GM12878 (cell line): ENCODE results near the gene DARS1. TPM values are rescaled to one million over a fixed set of nuclear protein-coding genes. Genes with fewer than 3 reads are reported as not detected.
A peak's percentile ranks its signal among the peaks of the same experiment; 100 is the strongest.

Experiments used
- ASH2L ChIP-seq: fragments of 300-600, 200-600 bp; sonication (generic); IDR thresholded peaks from 2 replicates; pipeline ENCODE4 v1.6.1; 2017; ENCODE audit warnings: low read depth, mild to moderate bottlenecking, borderline replicate concordance
- ATF7 ChIP-seq: fragments of 450-650 bp; IDR thresholded peaks from 2 replicates; pipeline ENCODE4 v1.6.1; 2016; ENCODE audit warnings: low read depth, mild to moderate bottlenecking
- BRCA1 ChIP-seq: IDR thresholded peaks from 2 replicates; pipeline ENCODE4 v1.6.1; 2011; ENCODE audit warnings: low read depth, low read length, improper control_type of control experiment
- CBX3 ChIP-seq: fragments of 200-600 bp; sonication (generic); IDR thresholded peaks from 2 replicates; pipeline ENCODE4 v1.6.1; 2016; ENCODE audit warnings: low read depth, borderline replicate concordance
- CREB1 ChIP-seq: IDR thresholded peaks from 2 replicates; pipeline ENCODE4 v1.6.1; 2012; ENCODE audit warnings: low read depth, mild to moderate bottlenecking, inconsistent platforms
- MEF2A ChIP-seq: IDR thresholded peaks from 2 replicates; pipeline ENCODE4 v1.6.1; 2011; ENCODE audit warnings: low read depth, mild to moderate bottlenecking, low read length, moderate library complexity; ENCODE audit not compliant: insufficient read depth
- MTA3 ChIP-seq: IDR thresholded peaks from 2 replicates; pipeline ENCODE4 v1.6.1; 2012; ENCODE audit warnings: low read length, inconsistent platforms, borderline replicate concordance
- MXI1 ChIP-seq: fragments of 150-350 bp; IDR thresholded peaks from 2 replicates; pipeline ENCODE4 v1.6.1; 2011; ENCODE audit warnings: low read depth, mild to moderate bottlenecking, inconsistent platforms, low read length, improper control_type of control experiment
- MYC ChIP-seq: IDR thresholded peaks from 2 replicates; pipeline ENCODE4 v1.6.1; 2011; ENCODE audit warnings: mild to moderate bottlenecking, low read length, moderate library complexity, inconsistent platforms; ENCODE audit not compliant: insufficient read depth, insufficient replicate concordance, insufficient read length, severe bottlenecking
- NFYA ChIP-seq: IDR thresholded peaks from 2 replicates; pipeline ENCODE4 v1.6.1; 2011; ENCODE audit warnings: low read depth, mild to moderate bottlenecking, low read length, improper control_type of control experiment, borderline replicate concordance
- RAD21 ChIP-seq: IDR thresholded peaks from 2 replicates; pipeline ENCODE4 v1.6.1; 2011; ENCODE audit warnings: mild to moderate bottlenecking, low read depth, low read length, moderate library complexity; ENCODE audit not compliant: insufficient read depth
- RAD51 ChIP-seq: fragments of 450-650 bp; IDR thresholded peaks from 2 replicates; pipeline ENCODE4 v1.6.1; 2016; ENCODE audit warnings: moderate library complexity, mild to moderate bottlenecking, inconsistent platforms
- RCOR1 ChIP-seq: conservative IDR thresholded peaks from 2 replicates; pipeline ENCODE4 v1.6.1; 2012; ENCODE audit warnings: low read depth, low read length, improper control_type of control experiment
- RUNX3 ChIP-seq: IDR thresholded peaks from 2 replicates; pipeline ENCODE4 v1.6.1; 2012; ENCODE audit warnings: low read length, inconsistent platforms
- SMAD1 ChIP-seq: fragments of 450-650 bp; IDR thresholded peaks from 2 replicates; pipeline ENCODE4 v1.6.1; 2018; ENCODE audit warnings: mild to moderate bottlenecking, low read depth; ENCODE audit not compliant: partially characterized antibody
- SMAD5 ChIP-seq: IDR thresholded peaks from 2 replicates; pipeline ENCODE4 v1.6.1; 2016; ENCODE audit warnings: antibody characterized with exemption, low read depth
- TARDBP ChIP-seq: IDR thresholded peaks from 2 replicates; pipeline ENCODE4 v1.6.1; 2016; ENCODE audit warnings: borderline replicate concordance
- ZNF207 ChIP-seq: fragments of 450-650 bp; IDR thresholded peaks from 2 replicates; pipeline ENCODE4 v1.6.1; 2014; ENCODE audit warnings: antibody characterized with exemption, mild to moderate bottlenecking, borderline replicate concordance
- polyA plus RNA-seq, 11 experiments: library from polyadenylated mRNA; depleted of rRNA in 4 of 11; unstranded in 6 of 11; stranded (reverse) in 5 of 11; fragments of >200 nt; fragmentation: Nextera tagmentation in 4 of 11; fragmentation: Illumina TruSeq in 1 of 11; extraction: Ambion mirVana in 4 of 11; extraction: Trizol in 1 of 11; gene quantifications; 1 replicate in 1 of 11; 2 replicates in 10 of 11; pipeline versions ENCODE4 v1.2.1 to v1.2.3, GENCODE V29; 2011 to 2016; ENCODE audit warnings: inconsistent platforms in 2 of 11, missing spikeins in 2 of 11, low read depth in 1 of 11
- total RNA-seq, 4 experiments: library from RNA; depleted of rRNA in 3 of 4; stranded (reverse); fragments of >200 nt in 3 of 4; fragmentation: Illumina TruSeq in 1 of 4; extraction: Trizol in 1 of 4; gene quantifications; 2 replicates each; pipeline versions ENCODE4 v1.2.1 to v1.2.3, GENCODE V29; 2013 to 2021
- TF ChIP-seq, protein P1 (sequence below): fragments of 450-650 bp; IDR thresholded peaks from 2 replicates; pipeline ENCODE4 v1.6.1; 2018; ENCODE audit warnings: borderline replicate concordance, mild to moderate bottlenecking; ENCODE audit not compliant: partially characterized antibody
- TF ChIP-seq, protein P2 (sequence below): fragments of 450-650 bp; IDR thresholded peaks from 2 replicates; pipeline ENCODE4 v1.6.1; 2017; ENCODE audit warnings: low read depth, mild to moderate bottlenecking, moderate library complexity
- TF ChIP-seq, protein P3 (sequence below): fragments of 450-650 bp; IDR thresholded peaks from 2 replicates; pipeline ENCODE4 v1.6.1; 2014; ENCODE audit warnings: mild to moderate bottlenecking
- TF ChIP-seq, protein P4 (sequence below): fragments of 450-650 bp; formaldehyde crosslinking; IDR thresholded peaks from 2 replicates; pipeline ENCODE4 v1.4.0; 2020; ENCODE audit warnings: mild to moderate bottlenecking, moderate library complexity

Gene DARS1
- total and polyA plus RNA-seq, 10 of the 15 experiments (the other 5 are each of a cell fraction or from before 2014, with no cell fraction given), result 91.0 to 387 (median 137) TPM

DNA sequence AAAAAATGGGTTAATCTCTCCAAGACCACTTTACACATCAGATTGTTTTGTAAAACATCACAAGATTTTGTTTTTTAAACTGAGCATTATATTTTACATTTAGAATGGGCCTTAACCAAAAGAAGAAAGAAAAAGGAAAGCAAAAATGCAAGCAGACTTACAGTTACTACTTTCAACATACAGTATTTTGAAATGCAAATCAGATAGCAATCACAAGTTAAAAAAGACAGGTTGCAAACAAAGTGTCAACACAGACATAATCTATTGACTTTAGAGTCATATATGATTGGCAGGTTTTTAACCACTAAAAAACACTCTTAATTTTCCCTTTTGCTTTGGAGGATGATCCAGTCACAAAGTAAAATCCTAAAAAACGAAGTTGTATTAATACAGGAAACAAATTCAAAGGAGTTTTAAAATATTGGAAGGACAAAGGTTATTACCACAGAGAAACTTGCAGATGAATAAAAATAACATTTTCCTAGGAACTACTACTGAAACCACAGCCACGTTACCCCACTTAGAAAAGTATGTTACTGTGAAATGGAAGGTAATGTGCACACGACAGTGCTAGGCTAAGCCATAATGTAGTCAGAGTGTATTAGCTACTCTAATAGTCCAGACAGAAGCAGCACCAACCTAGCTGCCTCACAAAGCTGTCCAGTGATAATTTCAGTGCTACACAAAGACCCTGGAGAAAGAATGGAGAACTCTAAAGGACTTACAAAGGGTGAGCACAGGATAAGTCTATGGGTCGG is 22.9 kb downstream of the DARS1 start (continued):
- TF ChIP-seq ATF7 (peak; percentile 35; the same call in 1 of the 2 replicates), MYC (no peak), RUNX3 (no peak), CBX3 (no peak), ZNF207 (no peak), MTA3 (no peak), CREB1 (no peak), ASH2L (no peak), SMAD5 (no peak), TARDBP (no peak), SMAD1 (peak; percentile 18), RAD51 (no peak), MXI1 (0 out of 2 replicates have a peak, but pooled peaks have one; percentile 26), RAD21 (no peak), NFYA (no peak), MEF2A (no peak), RCOR1 (no peak), BRCA1 (no peak)
- TF ChIP-seq, protein P1, sequence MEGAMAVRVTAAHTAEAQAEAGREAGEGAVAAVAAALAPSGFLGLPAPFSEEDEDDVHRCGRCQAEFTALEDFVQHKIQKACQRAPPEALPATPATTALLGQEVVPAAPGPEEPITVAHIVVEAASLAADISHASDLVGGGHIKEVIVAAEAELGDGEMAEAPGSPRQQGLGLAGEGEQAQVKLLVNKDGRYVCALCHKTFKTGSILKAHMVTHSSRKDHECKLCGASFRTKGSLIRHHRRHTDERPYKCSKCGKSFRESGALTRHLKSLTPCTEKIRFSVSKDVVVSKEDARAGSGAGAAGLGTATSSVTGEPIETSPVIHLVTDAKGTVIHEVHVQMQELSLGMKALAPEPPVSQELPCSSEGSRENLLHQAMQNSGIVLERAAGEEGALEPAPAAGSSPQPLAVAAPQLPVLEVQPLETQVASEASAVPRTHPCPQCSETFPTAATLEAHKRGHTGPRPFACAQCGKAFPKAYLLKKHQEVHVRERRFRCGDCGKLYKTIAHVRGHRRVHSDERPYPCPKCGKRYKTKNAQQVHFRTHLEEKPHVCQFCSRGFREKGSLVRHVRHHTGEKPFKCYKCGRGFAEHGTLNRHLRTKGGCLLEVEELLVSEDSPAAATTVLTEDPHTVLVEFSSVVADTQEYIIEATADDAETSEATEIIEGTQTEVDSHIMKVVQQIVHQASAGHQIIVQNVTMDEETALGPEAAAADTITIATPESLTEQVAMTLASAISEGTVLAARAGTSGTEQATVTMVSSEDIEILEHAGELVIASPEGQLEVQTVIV, result no peak
- TF ChIP-seq, protein P2, sequence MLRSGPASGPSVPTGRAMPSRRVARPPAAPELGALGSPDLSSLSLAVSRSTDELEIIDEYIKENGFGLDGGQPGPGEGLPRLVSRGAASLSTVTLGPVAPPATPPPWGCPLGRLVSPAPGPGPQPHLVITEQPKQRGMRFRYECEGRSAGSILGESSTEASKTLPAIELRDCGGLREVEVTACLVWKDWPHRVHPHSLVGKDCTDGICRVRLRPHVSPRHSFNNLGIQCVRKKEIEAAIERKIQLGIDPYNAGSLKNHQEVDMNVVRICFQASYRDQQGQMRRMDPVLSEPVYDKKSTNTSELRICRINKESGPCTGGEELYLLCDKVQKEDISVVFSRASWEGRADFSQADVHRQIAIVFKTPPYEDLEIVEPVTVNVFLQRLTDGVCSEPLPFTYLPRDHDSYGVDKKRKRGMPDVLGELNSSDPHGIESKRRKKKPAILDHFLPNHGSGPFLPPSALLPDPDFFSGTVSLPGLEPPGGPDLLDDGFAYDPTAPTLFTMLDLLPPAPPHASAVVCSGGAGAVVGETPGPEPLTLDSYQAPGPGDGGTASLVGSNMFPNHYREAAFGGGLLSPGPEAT, result peak; percentile 64
- TF ChIP-seq, protein P3, sequence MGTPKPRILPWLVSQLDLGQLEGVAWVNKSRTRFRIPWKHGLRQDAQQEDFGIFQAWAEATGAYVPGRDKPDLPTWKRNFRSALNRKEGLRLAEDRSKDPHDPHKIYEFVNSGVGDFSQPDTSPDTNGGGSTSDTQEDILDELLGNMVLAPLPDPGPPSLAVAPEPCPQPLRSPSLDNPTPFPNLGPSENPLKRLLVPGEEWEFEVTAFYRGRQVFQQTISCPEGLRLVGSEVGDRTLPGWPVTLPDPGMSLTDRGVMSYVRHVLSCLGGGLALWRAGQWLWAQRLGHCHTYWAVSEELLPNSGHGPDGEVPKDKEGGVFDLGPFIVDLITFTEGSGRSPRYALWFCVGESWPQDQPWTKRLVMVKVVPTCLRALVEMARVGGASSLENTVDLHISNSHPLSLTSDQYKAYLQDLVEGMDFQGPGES, result no peak
- TF ChIP-seq, protein P4, sequence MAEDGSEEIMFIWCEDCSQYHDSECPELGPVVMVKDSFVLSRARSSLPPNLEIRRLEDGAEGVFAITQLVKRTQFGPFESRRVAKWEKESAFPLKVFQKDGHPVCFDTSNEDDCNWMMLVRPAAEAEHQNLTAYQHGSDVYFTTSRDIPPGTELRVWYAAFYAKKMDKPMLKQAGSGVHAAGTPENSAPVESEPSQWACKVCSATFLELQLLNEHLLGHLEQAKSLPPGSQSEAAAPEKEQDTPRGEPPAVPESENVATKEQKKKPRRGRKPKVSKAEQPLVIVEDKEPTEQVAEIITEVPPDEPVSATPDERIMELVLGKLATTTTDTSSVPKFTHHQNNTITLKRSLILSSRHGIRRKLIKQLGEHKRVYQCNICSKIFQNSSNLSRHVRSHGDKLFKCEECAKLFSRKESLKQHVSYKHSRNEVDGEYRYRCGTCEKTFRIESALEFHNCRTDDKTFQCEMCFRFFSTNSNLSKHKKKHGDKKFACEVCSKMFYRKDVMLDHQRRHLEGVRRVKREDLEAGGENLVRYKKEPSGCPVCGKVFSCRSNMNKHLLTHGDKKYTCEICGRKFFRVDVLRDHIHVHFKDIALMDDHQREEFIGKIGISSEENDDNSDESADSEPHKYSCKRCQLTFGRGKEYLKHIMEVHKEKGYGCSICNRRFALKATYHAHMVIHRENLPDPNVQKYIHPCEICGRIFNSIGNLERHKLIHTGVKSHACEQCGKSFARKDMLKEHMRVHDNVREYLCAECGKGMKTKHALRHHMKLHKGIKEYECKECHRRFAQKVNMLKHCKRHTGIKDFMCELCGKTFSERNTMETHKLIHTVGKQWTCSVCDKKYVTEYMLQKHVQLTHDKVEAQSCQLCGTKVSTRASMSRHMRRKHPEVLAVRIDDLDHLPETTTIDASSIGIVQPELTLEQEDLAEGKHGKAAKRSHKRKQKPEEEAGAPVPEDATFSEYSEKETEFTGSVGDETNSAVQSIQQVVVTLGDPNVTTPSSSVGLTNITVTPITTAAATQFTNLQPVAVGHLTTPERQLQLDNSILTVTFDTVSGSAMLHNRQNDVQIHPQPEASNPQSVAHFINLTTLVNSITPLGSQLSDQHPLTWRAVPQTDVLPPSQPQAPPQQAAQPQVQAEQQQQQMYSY (CRISPR knock-in tag), result no peak
